Colon (tissue), 2 donors: ENCODE measurements around the gene SLC20A1.

Experiments used
- FAIRE-seq: peaks from 2 replicates; lab custom pipeline; 2012; peaks lifted over from hg19 to GRCh38; lab: Jason Lieb, UNC
- donor health status: control.
- donor health status: control.

The SLC20A1 gene

GRCh38 chr2:112709703-112710102 is 64.0 kb downstream of the SLC20A1 start:
- FAIRE-seq = no peak

DNA sequence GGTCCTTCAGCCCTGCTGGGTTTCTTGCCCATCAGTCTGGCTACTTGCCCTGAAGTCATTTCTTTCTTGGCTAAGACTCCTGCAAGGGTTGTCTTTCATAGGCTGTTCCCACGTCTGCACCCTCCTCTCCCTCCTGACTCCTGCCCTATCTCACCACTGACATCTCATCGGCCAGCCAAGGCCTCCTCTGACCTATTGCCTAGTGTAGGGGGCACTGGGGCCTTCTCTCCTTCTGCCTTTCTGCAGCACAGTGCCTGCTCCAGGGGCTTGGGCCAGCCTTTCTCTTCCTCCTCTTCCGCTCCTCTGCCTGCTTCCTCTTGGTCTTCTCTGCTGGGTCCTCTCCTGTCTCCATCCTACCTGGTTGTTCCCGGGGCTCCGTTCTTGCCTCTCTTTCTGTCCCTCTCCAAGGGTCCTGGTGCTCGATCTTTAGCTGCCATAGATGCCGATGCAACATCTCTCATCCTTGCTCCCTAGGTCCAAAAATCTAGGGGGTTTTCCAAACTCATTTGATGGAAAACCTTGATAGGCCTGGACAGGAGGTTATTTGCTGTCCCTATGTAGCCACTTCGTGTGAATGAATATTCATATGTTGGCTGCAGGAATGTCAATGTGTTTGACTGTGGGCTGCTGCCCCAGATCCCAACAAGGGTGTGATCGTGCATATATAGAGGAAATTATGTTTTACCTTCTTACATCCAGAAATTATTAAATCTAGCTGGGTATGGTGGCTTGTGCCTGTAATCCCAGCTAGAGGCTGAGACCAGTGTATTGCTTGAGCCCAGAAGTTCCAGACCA is 65.4 kb downstream of the SLC20A1 start:
- FAIRE-seq = no peak

- no peak for FAIRE-seq
Measured at GRCh38 chr2:112712465-112712864, 66.7 kb downstream of the SLC20A1 start.

DNA sequence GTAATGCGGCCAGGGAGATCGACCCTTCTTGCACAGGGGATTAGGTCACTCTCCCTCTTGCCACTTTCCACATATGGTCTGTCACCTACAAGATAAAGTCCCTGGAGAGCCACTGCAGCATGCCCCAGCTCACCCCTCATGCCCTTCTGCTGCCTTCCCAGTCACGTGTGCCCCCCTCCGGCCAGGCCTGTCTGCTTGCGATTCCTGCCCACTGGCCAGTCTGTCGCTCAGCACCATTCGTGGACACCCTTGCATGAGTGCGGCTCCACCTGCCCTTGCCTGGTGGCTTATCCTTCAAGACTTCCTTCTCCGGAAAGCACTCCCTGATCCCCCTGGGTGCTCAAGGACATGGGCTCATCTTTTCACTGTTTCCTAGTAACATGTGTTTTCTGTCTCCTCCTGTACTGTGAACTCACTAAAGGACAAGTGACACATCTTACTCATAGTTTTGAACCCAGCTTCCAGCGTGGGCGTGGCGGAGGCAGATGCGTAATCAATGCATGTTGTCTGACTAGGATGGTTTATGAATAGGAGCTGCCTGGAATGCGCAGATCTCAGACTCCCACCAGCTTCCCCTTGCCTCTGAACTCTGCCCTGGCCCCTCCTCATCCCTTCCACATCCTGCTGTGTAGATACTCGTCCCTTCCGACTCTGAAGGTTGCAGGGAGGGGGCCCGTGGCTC is 67.3 kb downstream of the SLC20A1 start:
- FAIRE-seq = no peak
